CD4-positive, alpha-beta T cell treated with Interleukin-21 for 1 hour (primary cell): ENCODE measurements around the gene GGT6.

Experiments used
- DNase-seq: peaks from one replicate; pipeline ENCODE4 v3.0.0-alpha.2; 2020

The GGT6 gene

GRCh38 chr17:4550534-4551039 lies 9.8 kb downstream of the GGT6 start:
- DNase-seq = no peak

- DNase-seq = no peak
Observed at GRCh38 chr17:4549781-4550533, 10.4 kb downstream of the GGT6 start.

DNA sequence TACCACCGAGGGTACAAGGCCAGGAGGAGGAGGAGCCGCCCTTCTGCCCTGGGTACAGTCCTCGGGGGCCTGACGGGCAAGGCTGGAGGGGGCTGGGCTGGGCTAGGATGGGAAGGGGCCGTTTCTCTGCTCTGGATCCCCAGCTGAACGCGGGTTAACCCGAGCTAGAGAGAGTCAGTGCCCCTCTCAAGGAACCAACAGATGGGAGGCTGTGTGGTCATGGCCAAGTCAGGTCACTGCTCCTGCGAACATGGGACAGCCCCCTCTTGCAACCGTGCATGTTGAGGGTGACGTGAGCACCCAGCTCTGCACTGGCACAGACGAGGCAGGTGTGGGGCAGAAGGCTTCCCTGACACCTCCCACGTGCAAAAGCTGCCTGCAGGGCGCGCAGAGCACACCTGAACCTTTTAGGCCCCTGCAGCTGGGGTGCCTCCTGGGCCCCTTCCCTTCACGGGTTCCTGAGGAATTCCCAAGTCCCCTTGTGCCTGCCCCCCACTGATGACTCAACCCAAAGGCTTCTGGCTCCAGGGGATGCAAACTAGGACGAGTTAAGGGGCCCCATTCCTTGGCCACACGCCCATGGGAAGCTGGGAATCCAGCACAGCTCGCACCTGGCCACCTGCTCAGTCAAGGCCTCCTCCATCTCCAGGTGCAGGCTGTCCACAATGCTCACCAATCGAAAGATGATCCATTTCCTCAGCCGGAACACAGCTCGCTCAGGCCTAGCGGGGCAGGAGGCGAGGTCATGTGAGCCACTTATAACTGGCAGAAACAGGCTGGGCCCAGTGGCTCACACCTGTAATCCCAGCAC lies 11.5 kb downstream of the GGT6 start:
- no peak for DNase-seq

- no peak for DNase-seq
Observed at GRCh38 chr17:4548061-4548461, 12.3 kb downstream of the GGT6 start.

- no peak for DNase-seq
Observed at GRCh38 chr17:4547118-4547906, 13.1 kb downstream of the GGT6 start.

GRCh38 chr17:4545217-4545951 lies 15.0 kb downstream of the GGT6 start:
- no peak for DNase-seq

DNA sequence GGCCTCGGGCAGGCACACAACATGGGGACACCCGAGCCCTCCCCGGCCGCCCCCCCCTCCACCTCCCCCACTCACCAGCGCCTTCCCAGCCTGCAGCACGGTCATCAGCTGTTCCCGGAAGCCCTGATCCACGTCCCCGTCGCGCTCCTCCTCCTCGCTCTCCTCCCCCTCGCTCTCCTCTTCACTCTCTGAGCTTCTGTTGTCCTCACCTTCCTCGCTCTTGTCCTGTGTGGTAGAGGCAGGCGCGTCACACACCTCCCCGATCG lies 15.5 kb downstream of the GGT6 start:
- DNase-seq = no peak

DNA sequence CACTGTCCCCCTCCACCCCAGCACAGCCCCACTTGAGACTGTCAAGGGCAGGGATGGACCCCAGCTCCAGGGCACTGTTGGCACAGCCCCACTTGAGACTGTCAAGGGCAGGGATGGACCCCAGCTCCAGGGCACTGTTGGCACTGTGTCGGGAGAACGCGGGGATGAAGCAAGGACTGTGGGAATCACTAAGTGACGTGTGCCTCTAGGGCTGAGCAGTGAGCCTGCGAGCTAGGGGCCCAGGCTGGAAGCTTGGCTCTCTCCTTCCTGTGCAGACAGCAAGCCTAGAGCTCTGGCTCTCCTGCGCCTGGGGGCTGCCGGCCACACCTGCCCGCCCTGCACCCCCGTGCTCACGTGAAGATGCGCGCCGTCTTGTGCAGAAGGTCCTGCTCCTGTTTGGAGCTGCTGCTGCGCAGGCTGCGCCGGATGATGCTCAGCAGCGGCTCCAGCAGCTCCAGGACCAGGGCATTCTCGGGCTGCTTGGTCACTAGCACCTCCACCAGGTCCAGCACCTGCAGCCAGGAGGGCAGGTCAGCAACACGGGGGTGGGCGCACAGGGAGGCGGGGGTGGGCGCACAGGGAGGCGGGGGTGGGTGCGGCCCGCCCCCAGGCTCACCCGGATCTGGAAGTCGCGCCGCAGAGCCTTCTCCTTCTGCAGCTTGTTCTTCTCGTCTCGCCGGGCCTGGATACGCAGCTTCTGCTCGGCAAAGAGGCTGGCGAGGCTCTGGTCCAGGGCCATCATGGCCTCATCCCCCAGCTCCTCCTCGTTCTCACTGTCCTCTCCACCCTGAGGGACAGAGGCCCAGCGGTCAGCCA lies 16.0 kb downstream of the GGT6 start:
- no peak for DNase-seq

- DNase-seq = no peak
Observed at GRCh38 chr17:4543557-4544026, 16.8 kb downstream of the GGT6 start.

GRCh38 chr17:4542726-4543191 lies 17.6 kb downstream of the GGT6 start:
- no peak for DNase-seq

DNA sequence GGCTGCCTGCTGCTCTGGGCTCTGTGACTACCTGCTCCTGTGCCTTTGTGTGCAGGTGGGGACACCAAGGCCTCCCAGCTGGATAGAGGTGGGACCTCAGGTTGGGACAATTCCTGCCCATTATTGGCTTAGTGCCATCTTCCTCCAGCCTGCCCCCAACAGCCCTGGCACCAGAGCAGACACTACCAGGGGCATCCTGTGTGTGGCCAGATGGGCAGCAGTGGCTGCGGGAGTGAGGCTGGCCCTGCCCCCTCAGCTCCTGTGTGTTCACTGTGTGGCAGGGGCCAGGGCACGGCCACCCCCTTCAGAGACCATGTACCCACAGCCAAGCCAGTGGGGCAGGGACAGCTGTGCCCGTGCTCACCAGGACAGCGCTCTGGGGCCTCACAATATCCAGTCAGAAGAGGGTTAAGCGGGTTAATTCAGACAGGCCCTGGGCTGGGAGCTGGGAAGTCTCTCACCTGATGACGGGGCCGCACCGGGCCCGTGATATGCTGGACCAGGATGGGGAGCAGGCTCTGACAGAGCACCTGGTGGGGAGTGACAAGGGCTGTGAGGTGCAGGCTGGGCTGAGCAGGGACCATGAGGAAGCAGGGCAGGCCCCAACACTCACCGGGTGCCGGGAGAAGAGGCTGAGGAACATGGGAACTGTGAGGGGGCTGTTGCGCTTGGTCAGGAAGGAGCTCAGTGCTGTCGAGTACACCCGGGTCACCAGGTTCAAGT lies 18.2 kb downstream of the GGT6 start:
- no peak for DNase-seq

GRCh38 chr17:4541328-4542002 lies 18.9 kb downstream of the GGT6 start:
- no peak for DNase-seq

DNA sequence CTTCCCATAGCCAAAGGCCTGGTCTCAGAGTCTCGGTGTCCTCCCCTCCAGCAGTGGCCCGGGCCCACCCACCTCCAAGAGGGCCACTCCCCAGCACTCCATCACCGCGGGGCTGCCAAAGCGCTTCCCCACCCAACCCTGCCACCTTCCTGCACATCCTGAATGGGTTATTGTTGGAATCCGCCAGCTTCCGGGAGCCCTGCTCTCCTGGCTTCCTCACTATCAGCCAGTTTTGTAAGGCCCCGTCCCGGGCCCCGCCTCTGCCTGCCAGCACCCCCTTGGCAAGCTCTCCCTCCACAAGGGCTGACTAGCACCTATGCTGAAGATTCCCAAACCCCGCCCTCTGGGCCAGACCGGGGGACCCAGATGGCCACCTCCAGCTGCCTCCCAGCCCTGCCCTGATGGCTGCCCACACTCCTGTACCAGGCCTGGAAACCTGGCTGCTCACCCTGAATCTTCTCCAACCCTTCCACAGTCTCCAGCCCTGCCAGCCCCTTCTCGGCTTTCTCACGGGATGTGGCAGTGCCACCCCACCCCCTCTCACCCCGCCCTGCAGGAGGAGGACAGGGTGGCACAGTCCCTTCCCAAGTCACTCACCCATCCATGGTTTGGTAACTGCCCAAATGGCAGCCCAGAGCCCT lies 19.6 kb downstream of the GGT6 start:
- no peak for DNase-seq

- DNase-seq = no peak
Observed at GRCh38 chr17:4540224-4540651, 20.1 kb downstream of the GGT6 start.

- DNase-seq = no peak
Observed at GRCh38 chr17:4539576-4540223, 20.7 kb downstream of the GGT6 start.

- no peak for DNase-seq
Observed at GRCh38 chr17:4539025-4539424, 21.4 kb downstream of the GGT6 start.

DNA sequence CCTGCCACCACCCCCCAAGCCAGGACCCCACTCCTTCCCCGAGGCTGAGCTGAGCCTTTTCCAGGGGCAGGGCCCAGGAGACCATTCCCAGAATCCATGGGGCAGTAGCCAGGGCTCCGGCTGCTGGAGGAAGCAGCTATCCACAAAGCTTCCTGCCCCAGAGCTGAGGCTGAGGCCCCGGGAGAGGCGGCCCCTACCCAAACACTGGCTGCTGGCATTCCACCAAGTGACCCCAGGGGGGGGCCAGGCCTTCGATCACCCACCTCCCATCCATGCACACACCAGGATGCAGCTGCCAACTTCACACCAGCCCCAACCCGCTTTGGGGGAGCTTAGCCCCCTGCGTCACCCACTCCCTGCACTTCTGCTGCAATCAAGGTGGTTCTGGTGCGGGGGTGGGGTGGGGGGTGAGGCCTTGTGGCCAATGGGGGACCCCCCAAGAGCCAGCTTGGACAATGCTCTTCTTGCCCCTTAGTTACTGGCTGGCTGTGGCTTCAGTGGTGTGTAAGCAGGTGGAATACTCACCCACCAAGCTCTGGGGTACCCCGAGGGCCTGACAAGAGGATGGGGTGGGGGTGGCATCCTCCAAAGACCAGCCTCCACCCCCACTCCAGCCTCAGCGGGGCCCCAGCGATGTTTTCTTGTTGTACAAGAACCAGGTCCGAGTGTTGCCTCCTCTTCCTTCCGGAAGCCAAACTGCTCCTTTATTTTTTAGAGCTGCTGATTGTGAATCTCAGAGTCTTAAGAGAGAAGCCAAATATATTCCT lies 22.0 kb downstream of the GGT6 start:
- no peak for DNase-seq

DNA sequence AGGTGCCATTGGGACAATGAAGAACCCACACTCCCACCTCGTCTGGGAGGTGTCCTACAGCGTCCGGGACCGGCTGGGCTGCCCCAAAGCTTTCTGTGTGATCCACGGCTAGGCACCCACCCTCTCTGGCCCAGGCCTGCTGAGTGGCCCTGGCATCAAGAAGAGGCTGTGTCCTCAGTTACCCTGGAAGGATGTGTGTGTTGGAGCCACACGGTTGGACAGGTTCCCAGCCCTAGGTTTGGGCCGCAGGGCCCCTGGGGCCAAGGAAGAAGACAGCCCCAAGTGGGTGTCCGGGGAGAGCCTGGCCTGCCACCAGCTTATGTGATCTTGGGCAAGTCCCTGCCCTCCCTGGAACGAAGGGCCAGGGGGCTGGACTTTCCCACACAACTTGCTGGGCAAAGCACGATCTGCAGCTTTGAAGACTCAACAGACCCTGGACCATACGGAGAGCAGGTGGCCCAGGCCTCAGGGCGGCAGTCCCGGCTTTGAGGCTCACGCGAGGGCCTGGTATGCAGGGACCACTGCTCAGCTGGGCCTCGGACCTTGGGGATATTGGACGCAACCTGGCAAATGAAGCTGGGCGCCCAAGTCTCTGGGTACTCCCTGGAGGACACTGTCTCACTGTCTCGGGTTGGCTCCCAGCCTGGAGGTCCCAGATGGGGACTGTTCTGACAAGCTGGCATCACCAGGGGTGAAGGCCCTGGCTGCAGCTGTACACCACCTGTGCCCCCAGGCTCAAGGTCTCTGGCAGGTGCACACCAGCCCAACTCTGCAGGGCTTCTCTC lies 22.7 kb downstream of the GGT6 start:
- DNase-seq = no peak
